Measurements from ENCODE around the gene ZNF341. TPM values are rescaled to one million over a fixed set of nuclear protein-coding genes. Genes with fewer than 3 reads are reported as not detected.

Gene ZNF341
- total RNA-seq, 2 donors from 2014 or later, result 1.8 to 2.3 TPM

- H3K36me3 ChIP-seq, result peaks cover 38% of the 10 kb centered on the region
- ATAC-seq (ENCODE audit: insufficient number of reproducible peaks, low FRiP score, low read depth) (no peak), DNase-seq (ENCODE audit: low spot score) (no peak)
- H3K27me3 ChIP-seq (replicated peaks; ENCODE audit: insufficient read depth), result no peaks in the 10 kb centered on the region
- H3K9me3 ChIP-seq, result no peaks in the 10 kb centered on the region
- TF ChIP-seq CTCF (IDR thresholded peaks at IDR 0.05), result no peak
- H3K4me3 ChIP-seq, result no peak overlapping the region
- no peak overlapping the region for H3K27ac ChIP-seq
- no peaks in the 10 kb centered on the region for H3K4me1 ChIP-seq (ENCODE audit: control insufficient read depth in 1 of 2, low read depth in 2 of 2)
Observed at GRCh38 chr20:33710681-33711445, 20.9 kb upstream of the ZNF341 start.

- no peak for TF ChIP-seq CTCF (IDR thresholded peaks at IDR 0.05)
- no peak overlapping the region for H3K4me3 ChIP-seq
- H3K27ac ChIP-seq, result no peak overlapping the region
- no peak for ATAC-seq (ENCODE audit: insufficient number of reproducible peaks, low FRiP score, low read depth)
- no peaks in the 10 kb centered on the region for H3K27me3 ChIP-seq (replicated peaks; ENCODE audit: insufficient read depth)
- peaks cover 36% of the 10 kb centered on the region for H3K36me3 ChIP-seq
- no peak for DNase-seq (ENCODE audit: low spot score)
- H3K4me1 ChIP-seq (ENCODE audit: control insufficient read depth in 1 of 2, low read depth in 2 of 2), result no peaks in the 10 kb centered on the region
- H3K9me3 ChIP-seq, result no peaks in the 10 kb centered on the region
Observed at GRCh38 chr20:33711446-33711738, 20.4 kb upstream of the ZNF341 start.

- Histone ChIP-seq H3K27ac (no peak overlapping the region), H3K4me3 (no peak overlapping the region), H3K36me3 (peaks cover 29% of the 10 kb centered on the region), H3K9me3 (no peaks in the 10 kb centered on the region), H3K27me3 (replicated peaks; ENCODE audit: insufficient read depth) (no peaks in the 10 kb centered on the region), H3K4me1 (ENCODE audit: control insufficient read depth in 1 of 2, low read depth in 2 of 2) (peaks cover 0 to 4% of the 10 kb centered on the region in 2 donors)
- DNase-seq (ENCODE audit: low spot score), result no peak
- no peak for TF ChIP-seq CTCF (IDR thresholded peaks at IDR 0.05)
- no peak for ATAC-seq (ENCODE audit: insufficient number of reproducible peaks, low FRiP score, low read depth)
Observed at GRCh38 chr20:33713865-33714367, 17.9 kb upstream of the ZNF341 start.

- ATAC-seq (ENCODE audit: insufficient number of reproducible peaks, low FRiP score, low read depth), result no peak
- H3K36me3 ChIP-seq, result peaks cover 20% of the 10 kb centered on the region
- H3K27ac ChIP-seq, result no peak overlapping the region
- peaks cover 7 to 12% of the 10 kb centered on the region in 2 donors for H3K4me1 ChIP-seq (ENCODE audit: control insufficient read depth in 1 of 2, low read depth in 2 of 2)
- TF ChIP-seq CTCF (IDR thresholded peaks at IDR 0.05), result no peak
- no peak for DNase-seq (ENCODE audit: low spot score)
- H3K27me3 ChIP-seq (replicated peaks; ENCODE audit: insufficient read depth), result no peaks in the 10 kb centered on the region
- H3K4me3 ChIP-seq, result no peak overlapping the region
- no peaks in the 10 kb centered on the region for H3K9me3 ChIP-seq
Observed at GRCh38 chr20:33716498-33716897, 15.3 kb upstream of the ZNF341 start.

GRCh38 chr20:33719277-33719988, 12.4 kb upstream of the ZNF341 start:
- Histone ChIP-seq H3K27me3 (replicated peaks; ENCODE audit: insufficient read depth) (no peaks in the 10 kb centered on the region), H3K9me3 (no peaks in the 10 kb centered on the region), H3K27ac (peak overlapping the region; percentile 59 to 67), H3K4me3 (peak overlapping the region; percentile 90), H3K4me1 (ENCODE audit: control insufficient read depth in 1 of 2, low read depth in 2 of 2) (peaks cover 7 to 12% of the 10 kb centered on the region in 2 donors), H3K36me3 (no peaks in the 10 kb centered on the region)
- DNase-seq (ENCODE audit: low spot score), result no peak
- no peak for ATAC-seq (ENCODE audit: insufficient number of reproducible peaks, low FRiP score, low read depth)
- no peak for TF ChIP-seq CTCF (IDR thresholded peaks at IDR 0.05)
